ENCODE measurements around the gene ZNF280B.

Gene ZNF280B, protein sequence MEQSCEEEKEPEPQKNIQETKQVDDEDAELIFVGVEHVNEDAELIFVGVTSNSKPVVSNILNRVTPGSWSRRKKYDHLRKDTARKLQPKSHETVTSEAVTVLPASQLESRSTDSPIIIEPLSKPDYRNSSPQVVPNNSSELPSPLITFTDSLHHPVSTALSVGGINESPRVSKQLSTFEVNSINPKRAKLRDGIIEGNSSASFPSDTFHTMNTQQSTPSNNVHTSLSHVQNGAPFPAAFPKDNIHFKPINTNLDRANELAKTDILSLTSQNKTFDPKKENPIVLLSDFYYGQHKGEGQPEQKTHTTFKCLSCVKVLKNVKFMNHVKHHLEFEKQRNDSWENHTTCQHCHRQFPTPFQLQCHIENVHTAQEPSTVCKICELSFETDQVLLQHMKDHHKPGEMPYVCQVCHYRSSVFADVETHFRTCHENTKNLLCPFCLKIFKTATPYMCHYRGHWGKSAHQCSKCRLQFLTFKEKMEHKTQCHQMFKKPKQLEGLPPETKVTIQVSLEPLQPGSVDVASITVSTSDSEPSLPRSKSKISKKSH

GRCh38 chr22:22508274-22509176 is at the start of gene ZNF280B:
Gene ZNF280B, minus strand, starts transcription at chr22:22508742. Its CDS starts 19,344 bp downstream, at chr22:22489398.
- DNase-seq, result peak; percentile 89

DNA sequence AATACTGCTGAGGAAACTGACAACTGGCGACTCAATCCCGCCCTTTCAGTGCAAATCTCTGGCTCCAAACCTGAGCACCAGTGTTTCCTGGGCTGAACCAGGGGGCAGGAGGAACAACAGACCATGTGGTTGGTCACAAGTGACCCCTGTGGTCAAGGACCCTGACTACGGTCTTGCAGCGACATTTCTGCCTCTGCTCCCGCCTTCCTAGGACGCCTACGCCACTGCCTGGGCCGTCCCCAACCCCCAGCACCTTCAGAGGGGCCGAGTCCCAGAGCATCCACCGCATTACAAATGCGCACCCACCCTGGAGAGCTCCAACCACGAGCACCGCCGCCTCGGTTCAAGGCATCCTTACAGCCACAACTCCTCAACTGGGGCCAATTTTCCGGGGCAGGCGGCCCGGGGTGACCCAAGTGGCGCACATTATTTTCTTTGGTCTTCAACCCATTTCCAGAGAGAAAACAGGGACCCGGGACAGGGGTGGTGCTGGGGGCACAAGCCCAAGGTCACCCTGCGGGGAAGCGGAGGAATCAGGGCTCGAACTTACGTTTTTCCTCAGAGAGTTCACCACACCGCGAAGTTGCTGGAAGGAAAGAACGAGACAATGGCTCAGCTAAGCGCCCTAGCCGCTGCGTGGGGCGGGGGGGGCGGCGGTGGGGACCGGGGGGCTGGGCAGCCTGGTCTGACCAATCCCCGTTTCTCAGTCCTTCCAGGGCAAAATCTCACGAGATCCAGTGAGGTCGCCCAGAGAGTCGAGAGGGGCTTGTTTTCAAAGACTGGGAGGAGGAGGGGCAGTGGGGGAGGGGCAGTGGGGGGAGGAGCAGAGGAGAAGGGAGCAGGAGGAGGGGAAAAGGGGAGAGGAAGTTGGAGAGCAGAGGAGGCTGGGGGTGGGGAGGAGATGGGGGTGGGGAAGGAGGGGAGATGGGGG is 48.7 kb upstream of the ZNF280B start:
- DNase-seq, result peak; percentile 5

DNA sequence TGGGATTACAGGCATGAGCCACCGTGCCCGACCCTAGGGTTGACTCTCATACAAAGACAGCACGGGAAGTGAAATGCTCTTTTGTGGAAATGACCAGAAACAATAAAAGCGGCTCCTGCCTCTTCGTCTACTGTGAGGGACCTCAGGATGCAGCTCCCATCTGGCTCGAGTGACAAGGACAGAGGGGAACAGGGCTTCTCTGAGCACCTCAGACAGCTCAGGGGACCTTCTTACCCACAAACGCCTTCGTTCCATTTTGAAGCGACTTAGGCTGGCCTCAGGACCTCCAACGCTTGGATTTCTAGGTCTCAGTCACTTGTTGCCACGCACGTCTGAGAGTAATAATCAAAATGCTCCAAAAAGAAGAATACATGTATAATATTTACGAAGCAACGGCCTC is 48.0 kb upstream of the ZNF280B start:
- DNase-seq, result no peak

DNA sequence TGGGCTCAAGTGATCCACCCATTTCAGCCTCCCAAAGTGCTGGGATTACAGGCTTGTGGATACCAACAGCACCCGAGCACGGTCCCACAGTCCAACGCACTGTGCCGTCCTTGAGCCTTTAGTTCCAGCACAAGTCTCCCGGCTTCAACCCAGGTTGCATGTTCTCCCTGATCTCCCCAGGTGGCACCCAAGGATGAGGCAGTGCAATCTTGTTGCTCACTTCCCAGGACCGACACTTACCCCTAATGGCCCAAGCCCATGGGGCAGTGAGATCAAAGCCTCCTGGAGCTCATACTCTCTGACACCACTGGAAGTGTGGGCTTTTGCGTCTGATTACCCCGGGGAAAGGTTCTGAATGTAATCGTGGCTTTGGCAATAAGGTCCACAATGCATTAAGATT is 47.1 kb upstream of the ZNF280B start:
- DNase-seq, result no peak

DNA sequence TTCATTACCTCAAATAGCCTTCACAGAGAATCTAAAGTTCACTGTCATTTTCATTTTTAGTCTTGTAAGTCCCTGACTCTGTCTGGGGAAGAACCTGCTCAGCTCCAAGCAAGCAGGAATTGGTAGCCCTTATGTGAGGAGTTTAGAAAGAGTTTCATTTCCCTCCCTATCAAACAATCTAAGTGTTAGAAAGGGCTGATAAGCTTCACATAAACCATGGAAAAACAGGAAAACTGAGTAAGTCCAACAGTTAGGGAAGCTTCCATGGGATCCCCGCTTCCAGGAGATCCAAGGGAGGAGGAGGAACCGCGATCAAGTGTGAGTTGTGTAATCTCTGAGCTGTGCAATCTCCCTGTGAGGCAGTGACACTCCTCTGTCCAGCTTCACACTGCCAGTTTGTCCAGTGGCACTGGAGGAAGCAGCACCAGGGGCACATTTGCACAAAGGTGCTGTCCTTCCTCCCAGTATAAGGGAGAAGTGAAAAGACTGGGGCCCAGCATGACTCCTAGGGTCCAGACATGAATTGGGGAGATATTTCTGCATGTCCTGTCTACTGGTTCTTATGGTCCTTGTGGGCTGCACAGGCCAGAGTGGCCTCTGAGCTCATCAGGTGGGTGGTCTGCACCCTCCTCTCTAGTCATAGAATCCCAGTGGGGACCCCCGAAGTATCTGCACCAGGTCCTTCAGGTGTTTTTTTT is 46.2 kb upstream of the ZNF280B start:
- no peak for DNase-seq

DNA sequence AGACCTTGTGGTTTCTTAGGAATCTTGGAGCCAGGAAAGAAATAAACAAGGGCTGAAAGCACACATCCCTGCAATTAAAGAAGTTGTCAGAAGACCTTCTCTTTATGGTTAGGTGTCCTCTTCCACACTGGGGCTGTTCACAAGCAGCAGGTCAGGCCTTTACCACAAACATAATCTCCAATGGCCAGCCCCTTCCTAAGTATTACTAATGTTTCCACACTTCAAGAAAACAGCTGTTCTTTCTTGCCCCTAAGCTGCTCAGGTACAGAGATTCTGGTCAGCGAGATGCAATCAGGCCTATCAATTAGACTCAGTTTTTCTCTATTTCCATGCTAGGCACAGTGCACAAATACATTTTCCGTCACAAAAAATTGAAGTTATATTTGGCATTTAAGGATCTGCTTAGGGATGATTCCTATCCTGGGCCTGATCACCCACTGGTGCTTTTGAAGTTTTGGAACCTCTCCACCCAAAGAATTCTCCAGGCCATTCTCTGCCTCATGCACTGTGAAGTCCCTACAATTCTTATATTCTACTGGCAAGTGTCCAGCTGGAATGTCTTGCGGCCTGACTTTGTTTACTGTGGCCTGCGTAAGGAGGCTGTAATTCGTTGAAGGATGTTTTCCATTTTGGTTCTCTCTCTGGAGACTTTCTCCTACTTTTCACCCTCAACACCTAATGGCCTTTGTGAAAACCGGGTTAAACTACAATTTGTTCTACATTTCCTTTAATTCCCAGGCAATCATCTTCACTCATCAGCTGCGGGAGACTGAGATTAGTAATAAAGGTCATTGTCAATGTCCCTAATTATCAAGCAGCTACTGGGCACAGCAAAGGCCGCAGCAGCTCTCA is 45.4 kb upstream of the ZNF280B start:
- no peak for DNase-seq

DNA sequence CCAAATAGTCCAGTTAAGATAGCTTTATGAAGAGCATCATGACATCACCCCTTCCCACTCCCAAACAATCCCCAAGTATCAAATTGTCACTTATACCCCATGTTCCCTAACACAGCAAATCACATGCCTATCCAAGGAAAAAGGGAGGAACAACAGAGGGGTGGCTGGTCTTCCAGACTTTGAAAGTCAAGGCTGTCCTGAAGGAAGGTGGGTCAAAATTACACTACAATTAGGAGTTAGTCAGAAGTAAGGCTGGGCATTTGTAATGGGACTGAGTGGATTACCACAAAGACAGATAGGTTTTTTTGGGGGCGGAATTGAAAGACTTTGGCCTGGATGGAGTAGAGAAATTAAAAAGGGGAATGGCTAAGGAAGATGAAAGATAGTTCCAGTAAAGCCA is 44.6 kb upstream of the ZNF280B start:
- DNase-seq, result no peak

- DNase-seq, result no peak
Observed at GRCh38 chr22:22552630-22553029, 44.1 kb upstream of the ZNF280B start.

DNA sequence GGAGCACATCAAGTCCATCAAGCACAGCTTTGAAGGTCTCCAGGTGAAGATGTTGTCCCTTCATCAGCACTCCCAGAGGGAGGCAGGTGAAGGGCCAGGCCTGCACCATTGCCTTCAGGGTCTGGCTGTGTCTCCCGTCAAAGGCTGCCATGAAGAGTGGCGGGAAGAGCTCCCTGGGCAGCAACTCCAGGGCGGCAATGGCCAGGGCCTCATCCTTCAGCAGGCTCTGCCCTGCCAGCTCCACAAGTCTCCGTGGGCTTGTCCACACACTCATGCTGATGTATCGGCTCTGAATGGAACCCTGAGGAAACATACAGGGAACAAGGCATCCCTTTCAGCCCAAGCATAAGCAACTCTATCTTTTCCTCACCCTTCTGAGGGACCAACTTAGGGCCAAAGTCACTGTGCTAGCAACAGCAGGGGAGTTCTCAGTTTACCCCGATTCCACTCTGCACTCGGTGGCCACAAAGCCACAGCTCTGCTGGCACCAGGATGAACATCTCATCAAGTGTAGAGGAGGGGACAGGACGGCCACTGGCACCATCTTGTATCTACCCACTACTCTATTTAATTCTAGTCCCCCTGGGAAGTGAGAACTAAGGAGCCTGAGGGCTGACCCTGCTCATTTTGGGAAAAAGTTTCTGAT is 42.4 kb upstream of the ZNF280B start:
- DNase-seq, result no peak

DNA sequence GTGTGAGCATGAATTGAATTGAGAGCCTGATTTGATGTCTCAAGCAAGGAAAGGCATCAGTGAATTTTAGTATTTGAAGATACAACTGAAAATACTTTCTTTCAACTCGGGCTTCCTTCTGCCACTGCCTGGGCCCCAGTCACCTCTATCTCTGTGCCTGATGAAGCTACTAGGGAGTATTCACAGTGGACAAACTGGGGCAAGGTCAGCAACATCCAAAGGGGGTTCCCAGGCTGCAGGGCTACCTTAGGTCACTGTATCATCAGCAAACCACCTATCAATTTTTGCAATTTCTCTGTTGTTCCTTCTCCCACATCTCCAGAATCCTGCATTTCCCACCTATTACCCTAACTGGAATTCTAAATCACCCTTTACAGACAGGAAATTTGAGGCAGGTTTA is 40.4 kb upstream of the ZNF280B start:
- DNase-seq, result no peak

DNA sequence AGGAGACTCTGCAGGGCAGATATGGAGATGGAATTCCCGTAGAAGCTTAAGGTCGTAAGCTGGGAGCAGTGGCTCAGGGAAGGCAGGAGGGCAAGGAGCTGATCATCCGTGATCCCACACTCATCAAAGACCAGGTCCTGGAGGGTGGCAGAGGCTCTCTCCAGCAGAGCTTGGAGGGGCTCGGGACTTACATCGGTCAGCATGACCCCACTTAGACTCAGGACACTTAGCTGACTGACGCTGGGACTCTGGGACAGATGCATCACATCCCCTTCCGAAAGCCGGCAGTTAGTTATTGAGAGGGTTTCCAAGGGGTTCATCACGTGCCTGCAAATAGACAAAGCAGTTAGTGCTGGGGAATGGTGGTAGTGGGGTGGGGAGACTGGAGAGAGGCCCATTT is 39.8 kb upstream of the ZNF280B start:
- no peak for DNase-seq

GRCh38 chr22:22547692-22548300 is 39.3 kb upstream of the ZNF280B start:
- no peak for DNase-seq

GRCh38 chr22:22547226-22547625 is 38.7 kb upstream of the ZNF280B start:
- no peak for DNase-seq

DNA sequence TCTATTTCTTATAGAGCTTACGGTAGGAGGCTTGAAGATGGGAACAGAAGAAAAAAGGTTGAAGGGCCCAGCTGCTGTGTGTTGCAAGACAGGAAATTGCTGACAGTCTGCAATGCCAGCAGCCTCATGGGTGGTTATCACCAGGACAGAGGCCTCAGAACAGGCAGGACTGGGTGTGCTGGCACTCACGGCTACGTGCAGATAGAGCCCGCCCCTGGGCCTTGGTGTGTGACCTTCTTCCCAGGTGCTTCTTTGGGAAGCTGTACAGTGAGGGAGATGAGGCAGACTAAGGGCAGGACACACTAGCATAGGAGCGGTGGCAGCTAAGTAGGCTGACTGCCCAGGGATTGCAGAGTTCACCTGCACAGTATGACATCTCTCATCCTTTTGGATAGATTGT is 37.9 kb upstream of the ZNF280B start:
- no peak for DNase-seq

DNA sequence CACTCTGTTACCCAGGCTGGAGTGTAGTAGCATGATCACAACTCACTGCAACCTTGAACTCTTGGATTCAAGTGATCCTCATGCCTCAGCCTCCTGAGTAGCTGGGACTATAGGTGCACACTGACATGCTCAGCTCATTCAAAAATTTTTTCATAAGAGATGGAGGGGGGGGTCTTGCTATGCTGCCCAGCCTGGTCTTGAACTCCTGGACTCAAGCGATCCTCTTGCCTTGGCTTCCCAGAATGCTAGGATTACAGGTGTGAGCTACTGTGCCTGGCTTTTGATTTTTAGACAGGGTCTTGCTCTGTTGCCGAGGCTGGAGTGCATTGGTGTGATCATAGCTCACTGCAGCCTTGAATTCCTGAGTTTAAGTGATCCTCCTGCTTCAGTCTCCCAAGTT is 36.5 kb upstream of the ZNF280B start:
- no peak for DNase-seq

DNA sequence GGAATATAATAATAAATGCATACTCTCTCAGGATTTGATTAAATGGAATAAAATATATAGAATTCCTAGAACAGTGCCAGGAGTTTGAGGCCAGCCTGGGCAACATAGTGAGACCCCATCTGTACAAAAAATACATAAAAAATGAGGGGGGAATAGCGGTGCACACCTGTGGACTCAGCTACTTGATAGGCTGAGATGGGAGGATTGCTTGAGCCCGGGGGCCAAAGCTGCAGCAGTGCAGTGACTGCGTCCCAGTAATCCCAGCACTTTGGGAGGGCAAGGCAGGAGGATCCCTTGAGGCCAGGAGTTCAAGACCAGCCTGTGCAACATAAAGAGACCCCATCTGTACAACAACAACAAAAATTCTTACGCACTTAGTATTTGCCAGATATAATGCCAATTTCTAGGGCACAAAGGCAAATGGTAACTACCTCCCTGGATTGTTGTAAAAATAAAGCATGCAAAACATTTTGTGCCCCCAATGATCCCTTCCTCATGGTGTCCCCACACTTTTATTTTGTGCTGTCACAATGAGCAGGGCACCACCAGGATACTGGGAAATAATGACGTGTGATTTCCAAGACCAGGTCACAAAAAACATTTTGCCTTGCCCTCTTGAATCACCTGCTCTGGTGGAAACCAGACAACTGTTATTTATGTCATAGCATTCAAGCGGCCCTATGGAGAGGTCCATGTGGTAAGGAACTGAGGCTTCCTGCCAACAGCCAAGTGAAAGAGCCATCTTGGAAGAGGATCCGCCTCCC is 29.9 kb upstream of the ZNF280B start:
- DNase-seq, result no peak

GRCh38 chr22:22536916-22537315 is 28.4 kb upstream of the ZNF280B start:
- no peak for DNase-seq

DNA sequence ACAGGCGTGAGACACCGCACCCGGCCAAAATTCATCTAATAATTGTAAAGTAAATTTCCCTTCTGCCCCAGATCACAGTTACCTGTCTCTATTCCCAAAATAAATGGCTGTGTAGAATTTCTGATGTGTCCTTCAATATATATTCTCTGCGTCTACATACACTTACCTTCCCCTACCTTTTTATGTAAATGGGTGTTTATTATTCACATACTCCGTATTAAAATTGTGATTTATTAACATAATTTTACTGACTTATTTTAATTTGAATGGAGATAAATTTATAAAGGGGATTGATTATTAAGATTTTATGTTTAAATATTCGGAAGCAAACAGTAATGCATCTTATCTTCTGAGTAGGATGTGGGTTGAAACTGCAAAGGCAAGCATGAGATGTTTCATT is 28.0 kb upstream of the ZNF280B start:
- no peak for DNase-seq

- DNase-seq, result no peak
Observed at GRCh38 chr22:22535662-22536061, 27.1 kb upstream of the ZNF280B start.
